A549 (cell line): ENCODE data around the gene MVB12B. TPM values are rescaled to one million over a fixed set of nuclear protein-coding genes. Genes with fewer than 3 reads are reported as not detected.

ENCODE experiments used
- ATAC-seq, 2 experiments: fragments of 200-7000 bp in 1 of 2; fragments of >200 bp in 1 of 2; cut with Nextera tagmentation in 1 of 2; cut with Tn5 transposase in 1 of 2; 3 replicates each; pipeline versions ENCODE4 v1.8.0 to v1.9.1; 2018 to 2020; ENCODE audit warnings: mild to moderate bottlenecking in 1 of 2, moderate library complexity in 1 of 2
- CTCF ChIA-PET: fragments of 300-600 bp; sonication (Branson Sonifier 250); formaldehyde crosslinking; extraction: SDS; loops from one replicate; lab custom pipeline; 2021; ENCODE audit warnings: antibody characterized with exemption, inconsistent platforms; lab: Yijun Ruan, JAX
- POLR2A ChIA-PET: fragments of 350-600 bp; formaldehyde crosslinking; extraction: SDS; loops from one replicate; lab custom pipeline; 2021; ENCODE audit warnings: antibody characterized with exemption, inconsistent platforms; lab: Yijun Ruan, JAX
- DNase-seq, 2 experiments: peaks; one replicate each; pipeline versions ENCODE4 v3.0.0 to v3.0.0-alpha.2; 2011 to 2016; ENCODE audit warnings: low read depth in 1 of 2, low spot score in 1 of 2
- FAIRE-seq: peaks from 2 replicates; lab custom pipeline; 2011; peaks lifted over from hg19 to GRCh38; lab: Jason Lieb, UNC
- H3K27ac ChIP-seq, 2 experiments: fragments of >200 bp; sonication (Bioruptor Twin); formaldehyde crosslinking; 3 replicates each; pipeline ENCODE4 v1.5.1; 2016 to 2017
- H3K4me1 ChIP-seq: fragments of >200 bp; sonication (Bioruptor Twin); formaldehyde crosslinking; 3 replicates; pipeline ENCODE4 v1.6.1; 2016
- H3K4me2 ChIP-seq: fragments of >200 bp; sonication (Bioruptor Twin); formaldehyde crosslinking; 3 replicates; pipeline ENCODE4 v1.6.1; 2016
- H3K4me3 ChIP-seq: fragments of >200 bp; sonication (Bioruptor Twin); formaldehyde crosslinking; 3 replicates; pipeline ENCODE4 v1.5.1; 2016
- H3K9me3 ChIP-seq: fragments of >200 bp; sonication (Bioruptor Twin); formaldehyde crosslinking; 3 replicates; pipeline ENCODE4 v1.6.1; 2016
- BCL3 ChIP-seq: fragments of >200 bp; sonication (Bioruptor Twin); formaldehyde crosslinking; IDR thresholded peaks from 3 replicates; pipeline ENCODE4 v1.6.1; 2016
- BHLHE40 ChIP-seq: IDR thresholded peaks from 2 replicates; pipeline ENCODE4 v1.6.1; 2012; ENCODE audit warnings: low read depth, low read length, inconsistent platforms
- CBX8 ChIP-seq: fragments of 200-600 bp; sonication (generic); IDR thresholded peaks from 2 replicates; pipeline ENCODE4 v1.6.1; 2016
- CTCF ChIP-seq: fragments of >200 bp; sonication (Bioruptor Twin); formaldehyde crosslinking; IDR thresholded peaks from 3 replicates; pipeline ENCODE4 v1.5.1; 2016
- E2F6 ChIP-seq: IDR thresholded peaks from 2 replicates; pipeline ENCODE4 v1.6.1; 2012; ENCODE audit warnings: low read depth, borderline replicate concordance
- EHF ChIP-seq: fragments of 250-450 bp; sonication (Bioruptor Pico); IDR thresholded peaks from 2 replicates; pipeline ENCODE4 v1.5.0; 2020; ENCODE audit warnings: mild to moderate bottlenecking
- ESRRA ChIP-seq: fragments of 150-350 bp; IDR thresholded peaks from 2 replicates; pipeline ENCODE4 v1.6.1; 2014; ENCODE audit warnings: mild to moderate bottlenecking, low read length, borderline replicate concordance
- FOXS1 ChIP-seq: fragments of 250-450 bp; sonication (Bioruptor Pico); IDR thresholded peaks from 2 replicates; pipeline ENCODE4 v1.5.0; 2020; ENCODE audit warnings: mild to moderate bottlenecking, moderate library complexity
- GATA3 ChIP-seq: IDR thresholded peaks from 2 replicates; pipeline ENCODE4 v1.6.1; 2012; ENCODE audit warnings: borderline replicate concordance
- HES2 ChIP-seq: fragments of >200 bp; sonication (Bioruptor Twin); formaldehyde crosslinking; IDR thresholded peaks from 2 replicates; pipeline ENCODE4 v1.6.1; 2016
- JUN ChIP-seq, 2 experiments: fragments of >200 bp; sonication (Bioruptor Twin); formaldehyde crosslinking; IDR thresholded peaks; 2 replicates in 1 of 2; 3 replicates in 1 of 2; pipeline ENCODE4 v1.6.1; 2016 to 2017
- JUNB ChIP-seq: fragments of >200 bp; sonication (Bioruptor Twin); formaldehyde crosslinking; IDR thresholded peaks from 2 replicates; pipeline ENCODE4 v1.6.1; 2016
- KDM1A ChIP-seq: fragments of 200-600 bp; sonication (generic); IDR thresholded peaks from 2 replicates; pipeline ENCODE4 v1.6.1; 2016; ENCODE audit warnings: low read depth, mild to moderate bottlenecking
- MAX ChIP-seq: IDR thresholded peaks from 2 replicates; pipeline ENCODE4 v1.6.1; 2012
- NR3C1 ChIP-seq: fragments of >200 bp; sonication (Bioruptor Twin); formaldehyde crosslinking; IDR thresholded peaks from 3 replicates; pipeline ENCODE4 v1.6.1; 2017
- PHF8 ChIP-seq: fragments of 200-600 bp; sonication (generic); IDR thresholded peaks from 2 replicates; pipeline ENCODE4 v1.6.1; 2016; ENCODE audit warnings: low read depth, mild to moderate bottlenecking, antibody characterized with exemption, moderate library complexity, borderline replicate concordance
- POLR2A ChIP-seq: IDR thresholded peaks from 2 replicates; pipeline ENCODE4 v1.6.1; 2012; ENCODE audit warnings: mild to moderate bottlenecking, low read length
- RCOR1 ChIP-seq: fragments of 150-350 bp; IDR thresholded peaks from 2 replicates; pipeline ENCODE4 v1.6.1; 2014; ENCODE audit warnings: antibody characterized with exemption, low read length, low read depth
- RNF2 ChIP-seq: fragments of 200-600 bp; sonication (generic); IDR thresholded peaks from 2 replicates; pipeline ENCODE4 v1.6.1; 2016; ENCODE audit warnings: low read depth, mild to moderate bottlenecking, antibody characterized with exemption, moderate library complexity, borderline replicate concordance
- TP53 ChIP-seq: fragments of 250-450 bp; sonication (Bioruptor Pico); IDR thresholded peaks from 2 replicates; pipeline ENCODE4 v1.5.0; 2021; ENCODE audit warnings: mild to moderate bottlenecking, moderate library complexity
- ZC3H11A ChIP-seq: fragments of 450-650 bp; IDR thresholded peaks from 2 replicates; pipeline ENCODE4 v1.6.1; 2014; ENCODE audit warnings: antibody characterized with exemption, mild to moderate bottlenecking
- ZSCAN20 ChIP-seq: fragments of 250-450 bp; sonication (Bioruptor Pico); IDR thresholded peaks from 2 replicates; pipeline ENCODE4 v1.8.0; 2022; ENCODE audit warnings: mild to moderate bottlenecking, moderate library complexity
- WGBS: methylation state at CpG from one replicate; pipeline ENCODE4 v1.1.6; 2017; ENCODE audit errors: missing lambda C conversion rate; 5-methylcytosine and 5-hydroxymethylcytosine counted together
- polyA plus RNA-seq, 4 experiments: library from polyadenylated mRNA; depleted of rRNA in 3 of 4; stranded (reverse); fragments of >200 nt; fragmentation: RNase III in 1 of 4; extraction: RNeasy Plus Mini Kit Qiagen cat#74134 plus additional on column Dnase treatment in 1 of 4; gene quantifications; 2 replicates in 3 of 4; 3 replicates in 1 of 4; pipeline ENCODE4 v1.2.3, GENCODE V29; 2011 to 2017

The MVB12B gene
- polyA plus RNA-seq, 2 of the 4 experiments (the other 2 are of a cell fraction) = 4.6 to 5.9 TPM

GRCh38 chr9:126533926-126534310 is 207.3 kb downstream of the MVB12B start (continued):
- TF ChIP-seq FOXS1 (no peak), ZC3H11A (no peak), JUNB (no peak)

- POLR2A ChIA-PET = no interaction called here
- CTCF ChIA-PET = interaction anchor here (1.7 to 3.7 kb wide), 2 partner anchors 17 to 20 kb away, joined by 3 to 16 read pairs; no protein-coding TSS in a partner anchor
- ATAC-seq = no peak
- H3K4me3 ChIP-seq = no peak overlapping the region
- no peak for FAIRE-seq
- no peak overlapping the region for H3K27ac ChIP-seq
- no peak overlapping the region for H3K4me2 ChIP-seq
- DNase-seq = no peak
- no peaks in the 10 kb centered on the region for H3K4me1 ChIP-seq
- 86% methylated on average over 23 of the region's 23 CpGs for WGBS
- H3K9me3 ChIP-seq = no peaks in the 10 kb centered on the region
- TF ChIP-seq RNF2 (no peak), NR3C1 (no peak), TP53 (no peak), E2F6 (no peak), ESRRA (no peak)
Observed at GRCh38 chr9:126534431-126535186, 208.0 kb downstream of the MVB12B start.

- 66% methylated on average over 7 of the region's 7 CpGs for WGBS
- CTCF ChIA-PET = interaction anchor here (0.9 to 1.6 kb wide), 2 partner anchors 22 kb away, joined by 3 to 6 read pairs; no protein-coding TSS in a partner anchor
- H3K27ac ChIP-seq = no peak overlapping the region
Observed at GRCh38 chr9:126536131-126536530, 209.5 kb downstream of the MVB12B start.

More at GRCh38 chr9:126536131-126536530, 209.5 kb downstream of the MVB12B start:
- no peak for FAIRE-seq
- H3K9me3 ChIP-seq = no peaks in the 10 kb centered on the region
- H3K4me1 ChIP-seq = no peaks in the 10 kb centered on the region
- no peak overlapping the region for H3K4me3 ChIP-seq
- no peak for ATAC-seq
- TF ChIP-seq JUN (IDR thresholded peaks at IDR 0.05) = no peak
- no peak for TF ChIP-seq KDM1A
- TF ChIP-seq HES2 = no peak
- no peak for TF ChIP-seq CBX8
- no peak for TF ChIP-seq BHLHE40
- no peak for TF ChIP-seq RCOR1
- TF ChIP-seq EHF (CRISPR knock-in tag) = no peak
- no peak for TF ChIP-seq CTCF
- no peak for TF ChIP-seq ZC3H11A
- no peak for TF ChIP-seq ZSCAN20 (CRISPR knock-in tag)
- TF ChIP-seq MAX = no peak
- TF ChIP-seq JUNB = no peak
- TF ChIP-seq GATA3 = no peak
- TF ChIP-seq PHF8 = no peak
- TF ChIP-seq POLR2A = no peak
- no peak for TF ChIP-seq BCL3
- no peak for DNase-seq
- H3K4me2 ChIP-seq = no peak overlapping the region
- POLR2A ChIA-PET = no interaction called here
